HG03135 (cell line): ENCODE data around the gene SLC17A8.
"Not testable (repeated sequence)": the region's sequence is repeated elsewhere in the genome, so short reads cannot be mapped to it uniquely, and the experiment has no call there.

Source experiments
- ATAC-seq: cut with Tn5 transposase; IDR thresholded peaks from one replicate; pipeline ENCODE4 v1.9.1; 2021; ENCODE audit warnings: mild to moderate bottlenecking, moderate library complexity; ENCODE audit not compliant: unreplicated experiment

The SLC17A8 gene

DNA sequence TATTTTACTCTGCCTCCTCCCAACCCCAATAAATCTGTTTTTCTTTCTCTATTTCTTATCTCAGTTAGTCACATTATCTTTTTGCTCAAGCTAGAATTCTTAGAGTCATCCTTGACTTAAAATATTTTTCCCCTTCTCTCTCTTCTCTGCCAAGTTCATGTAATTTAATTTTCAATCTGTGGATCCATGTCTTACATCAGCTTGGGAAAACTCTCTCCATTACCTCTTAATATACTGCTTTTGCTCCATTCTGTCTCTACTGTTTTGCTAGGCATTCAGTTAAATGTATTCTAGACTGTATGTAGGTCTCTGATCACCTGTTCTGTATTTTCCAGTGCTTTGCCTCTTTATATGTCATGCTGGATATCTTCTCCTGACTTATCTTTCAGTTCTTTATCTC lies 65.8 kb downstream of the SLC17A8 start:
- ATAC-seq: no peak

DNA sequence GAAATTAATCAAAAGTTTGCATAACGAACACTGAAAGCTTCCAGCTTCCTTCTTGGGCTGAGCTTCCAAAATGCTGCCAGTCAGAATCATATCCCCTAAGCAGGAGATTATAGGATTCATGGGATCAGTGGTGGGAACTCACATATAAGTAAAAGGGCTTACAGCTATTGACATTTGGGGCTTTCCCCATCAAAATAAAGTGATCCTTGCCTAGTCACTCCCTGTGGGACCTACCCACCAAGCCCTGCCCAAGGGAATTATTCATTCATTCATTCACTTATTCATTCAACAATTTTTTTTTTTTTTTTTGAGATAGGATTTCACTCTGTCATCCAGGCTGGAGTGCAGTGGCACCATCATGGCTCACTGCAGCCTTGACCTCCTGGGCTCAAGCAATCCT lies 69.3 kb downstream of the SLC17A8 start:
- ATAC-seq: no peak

DNA sequence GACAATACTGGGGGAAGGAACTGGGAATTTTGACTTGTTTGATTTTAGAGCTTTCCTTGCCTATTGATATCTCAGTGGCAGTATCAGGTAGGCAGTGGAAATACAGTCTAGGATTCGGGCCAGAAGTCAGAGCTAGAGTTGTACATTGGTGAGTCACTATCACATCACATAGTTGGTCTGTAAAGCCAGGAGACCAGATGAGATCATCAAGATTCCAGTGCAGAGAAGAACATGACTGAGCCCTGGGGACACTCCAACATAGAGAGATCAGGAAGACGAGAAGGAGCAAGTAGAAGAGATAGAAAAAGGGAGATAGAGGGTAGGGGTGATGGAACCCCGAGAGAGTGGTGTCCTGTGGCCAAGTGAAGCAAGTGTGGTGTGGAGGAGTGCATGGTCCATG lies 70.2 kb downstream of the SLC17A8 start:
- ATAC-seq: no peak

DNA sequence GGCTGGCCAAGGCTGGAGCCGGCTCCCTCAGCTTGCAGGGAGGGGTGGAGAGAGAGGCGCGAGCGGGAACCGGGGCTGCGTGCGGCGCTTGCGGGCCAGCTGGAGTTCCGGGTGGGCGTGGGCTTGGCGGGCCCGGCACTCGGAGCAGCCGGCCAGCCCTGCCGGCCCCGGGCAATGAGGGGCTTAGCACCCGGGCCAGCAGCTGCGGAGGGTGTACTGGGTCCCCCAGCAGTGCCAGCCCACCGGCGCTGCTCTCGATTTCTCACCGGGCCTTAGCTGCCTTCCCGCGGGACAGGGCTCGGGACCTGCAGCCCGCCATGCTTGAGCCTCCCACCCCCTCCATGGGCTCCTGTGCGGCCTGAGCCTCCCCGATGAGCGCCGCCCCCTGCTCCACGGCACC lies 73.4 kb downstream of the SLC17A8 start:
- not testable (repeated sequence) for ATAC-seq

DNA sequence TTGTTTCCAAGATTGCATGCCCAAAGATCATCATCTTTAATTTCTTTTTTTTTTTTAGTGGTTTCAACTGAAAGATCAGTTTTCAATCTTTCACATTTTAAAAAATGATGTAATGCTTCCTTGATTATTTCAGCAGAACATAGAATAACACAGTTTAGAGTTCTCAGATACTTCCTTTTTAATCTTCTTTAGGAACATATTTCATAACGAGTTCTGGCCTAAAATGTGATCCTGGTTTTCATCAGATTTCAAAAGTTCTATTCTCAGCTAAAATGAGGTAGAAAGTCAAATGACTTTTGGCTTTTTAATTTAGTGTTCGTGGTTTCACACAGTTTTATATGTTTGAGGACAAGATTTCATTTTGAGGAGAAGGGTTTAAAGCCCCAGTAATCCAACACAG lies 76.8 kb downstream of the SLC17A8 start:
- no peak for ATAC-seq

DNA sequence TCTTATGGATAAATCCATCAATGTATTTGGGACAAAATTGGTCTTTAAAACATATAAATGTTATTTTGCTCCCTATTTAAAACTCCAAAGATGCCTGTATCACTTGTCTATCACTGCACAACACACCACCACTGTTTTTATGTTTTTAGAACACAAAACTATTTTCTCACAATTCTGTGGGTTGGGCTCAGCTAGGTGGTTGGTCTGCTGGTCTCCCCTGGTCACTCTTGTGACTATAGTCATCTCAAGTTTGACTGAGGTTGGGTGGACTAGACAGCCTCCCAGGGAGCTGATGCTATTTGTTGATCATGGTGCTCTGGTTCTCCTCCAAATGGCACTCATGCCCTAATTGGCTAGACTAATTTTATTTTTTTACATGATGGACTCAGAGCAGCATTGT lies 77.3 kb downstream of the SLC17A8 start:
- ATAC-seq: no peak

DNA sequence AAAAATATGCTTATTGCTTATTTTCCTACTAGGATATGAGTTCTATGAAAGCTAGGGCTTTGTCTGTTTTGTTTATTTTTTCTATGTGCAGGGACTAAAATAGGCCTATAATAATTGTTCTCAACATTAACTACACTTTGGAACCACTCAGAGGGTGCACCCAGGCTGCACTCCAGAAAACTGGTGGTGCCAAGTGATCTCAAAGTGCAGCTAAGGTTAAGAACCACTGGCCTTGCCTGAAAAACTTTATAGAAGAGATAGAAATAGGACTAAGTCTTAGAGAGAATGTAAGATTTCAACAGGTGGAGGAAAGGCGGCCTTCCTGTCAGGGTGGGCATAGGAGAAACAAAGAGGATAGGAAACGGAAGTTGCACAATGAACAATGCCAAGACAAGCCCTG lies 79.1 kb downstream of the SLC17A8 start:
- no peak for ATAC-seq

DNA sequence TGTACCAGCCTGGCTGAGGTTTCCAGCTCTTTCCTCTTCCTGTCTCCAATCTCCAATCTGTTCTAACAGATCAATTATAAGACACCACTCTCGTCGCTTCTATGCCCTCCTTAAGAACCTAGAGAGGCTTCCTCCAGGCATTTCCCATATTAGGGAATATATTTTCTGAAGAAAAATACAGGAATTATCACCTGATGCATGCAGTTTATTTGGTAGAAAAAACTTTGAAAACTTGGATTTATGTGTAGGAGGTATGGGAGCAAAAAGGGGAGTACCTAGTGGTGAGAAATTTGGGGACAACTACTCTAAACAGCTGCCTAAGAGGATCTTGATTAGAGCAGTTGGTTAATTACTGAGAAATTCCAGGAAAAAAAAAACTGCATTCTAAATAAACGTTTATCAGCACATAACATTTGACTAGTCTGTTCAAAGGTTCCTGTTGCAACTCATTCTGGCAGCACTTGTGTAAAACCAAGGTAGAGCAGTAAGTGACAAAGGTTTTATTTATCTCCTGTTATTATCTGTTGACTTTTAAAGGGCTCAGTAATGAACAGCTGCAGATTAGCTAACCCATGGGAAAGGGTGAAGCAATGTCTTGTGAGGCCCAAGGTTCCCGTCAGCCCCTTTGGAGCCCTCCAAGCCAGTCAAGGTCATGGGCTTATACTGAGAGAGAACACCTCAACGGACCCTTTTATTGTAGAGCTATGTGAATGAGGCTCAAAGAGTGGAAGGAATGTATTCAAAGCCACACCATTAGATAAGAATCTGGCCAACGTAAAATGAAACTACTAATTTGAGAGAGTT lies 80.4 kb downstream of the SLC17A8 start:
- no peak for ATAC-seq

DNA sequence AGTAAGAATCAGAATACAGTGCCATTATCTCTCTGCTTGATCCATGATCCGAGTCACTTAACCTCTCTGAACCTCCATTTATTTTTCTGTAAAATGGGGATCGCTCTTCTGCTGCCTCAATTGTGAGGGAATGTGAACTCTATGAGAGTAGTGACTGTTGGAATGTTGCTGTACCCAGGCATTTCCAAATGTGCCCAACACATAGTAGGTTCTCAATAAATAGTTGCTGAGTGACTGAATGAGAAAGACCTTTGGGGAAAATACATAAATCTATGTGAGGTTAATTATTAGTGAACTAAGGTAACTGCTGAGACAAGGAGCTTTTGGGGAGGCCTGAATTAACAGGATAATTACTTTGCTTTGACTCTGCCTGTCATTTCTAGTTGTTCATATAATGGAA lies 82.9 kb downstream of the SLC17A8 start:
- ATAC-seq: no peak

DNA sequence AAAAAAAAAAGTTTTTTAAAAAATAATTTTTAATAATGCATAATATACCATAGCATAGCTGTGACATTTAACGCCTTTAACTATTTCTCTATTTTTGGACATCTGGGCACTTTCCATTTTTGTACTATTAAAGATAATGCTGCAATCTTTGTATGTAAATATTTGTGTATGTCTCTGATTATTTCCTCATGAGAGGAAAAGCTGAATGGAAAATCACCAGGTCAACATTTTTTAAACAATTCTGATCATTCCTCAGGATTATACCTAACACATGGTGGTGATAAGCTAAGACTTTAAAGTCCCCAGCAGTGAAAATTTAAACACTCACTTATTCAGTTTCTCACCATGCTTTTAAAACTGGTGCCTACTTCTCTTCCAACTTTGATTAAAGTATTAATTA lies 85.5 kb downstream of the SLC17A8 start:
- no peak for ATAC-seq

DNA sequence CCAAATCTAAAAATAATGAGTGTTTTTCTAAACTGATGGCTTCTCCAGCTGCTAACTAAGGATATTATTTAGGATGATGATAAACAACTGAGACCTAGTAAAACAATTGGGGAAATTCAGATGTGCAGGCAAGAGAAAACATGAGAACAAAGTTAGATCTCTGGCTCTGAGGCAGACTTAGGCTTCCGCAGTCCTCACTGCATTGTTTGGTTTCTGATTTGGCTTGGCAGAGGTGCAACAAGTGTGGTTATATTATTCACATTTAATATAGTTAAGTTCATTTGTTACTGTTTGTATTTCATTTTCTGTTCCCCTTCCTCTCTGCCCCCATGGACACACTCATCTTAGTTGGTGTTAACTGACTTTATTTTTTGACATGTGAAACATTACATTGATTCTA lies 86.6 kb downstream of the SLC17A8 start:
- ATAC-seq: no peak

DNA sequence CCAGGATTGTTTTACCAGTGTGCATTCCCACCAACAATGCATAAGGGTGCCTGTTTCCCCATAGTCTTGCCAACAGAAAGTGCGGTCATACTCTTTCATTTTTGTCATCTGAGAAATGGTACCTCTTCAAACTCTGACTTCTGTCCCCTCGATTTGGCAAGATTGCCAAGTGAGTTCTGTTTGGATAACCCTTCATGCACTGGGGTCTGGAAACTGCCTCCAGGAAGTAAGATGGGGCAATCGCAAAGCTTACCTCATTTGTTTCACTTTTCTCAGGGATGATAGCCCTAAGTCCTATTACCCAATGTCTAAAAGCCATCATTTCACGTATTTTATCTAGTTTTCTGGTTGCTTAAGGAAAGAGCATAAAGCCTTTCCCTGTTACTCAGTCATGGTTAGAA lies 88.2 kb downstream of the SLC17A8 start:
- no peak for ATAC-seq

DNA sequence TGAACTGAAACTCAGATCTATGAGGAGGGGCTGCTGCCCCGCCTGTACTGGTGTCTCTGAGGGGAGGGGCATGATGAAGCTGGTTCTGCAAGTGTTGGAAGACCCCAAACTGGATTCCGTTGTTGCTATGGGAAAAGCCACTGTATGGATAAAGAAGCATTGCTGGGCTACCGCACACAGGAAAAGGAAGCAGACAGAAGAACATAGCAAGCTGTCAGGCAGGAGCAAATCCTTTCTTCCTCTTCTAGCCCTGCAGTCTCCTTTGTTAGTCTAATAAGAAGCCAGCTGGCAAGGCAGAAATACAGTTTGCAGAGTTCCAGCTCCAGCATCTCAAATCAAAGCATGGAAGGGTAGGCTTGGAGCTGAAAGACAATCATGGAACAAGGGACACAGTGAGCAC lies 90.5 kb downstream of the SLC17A8 start:
- ATAC-seq: no peak

DNA sequence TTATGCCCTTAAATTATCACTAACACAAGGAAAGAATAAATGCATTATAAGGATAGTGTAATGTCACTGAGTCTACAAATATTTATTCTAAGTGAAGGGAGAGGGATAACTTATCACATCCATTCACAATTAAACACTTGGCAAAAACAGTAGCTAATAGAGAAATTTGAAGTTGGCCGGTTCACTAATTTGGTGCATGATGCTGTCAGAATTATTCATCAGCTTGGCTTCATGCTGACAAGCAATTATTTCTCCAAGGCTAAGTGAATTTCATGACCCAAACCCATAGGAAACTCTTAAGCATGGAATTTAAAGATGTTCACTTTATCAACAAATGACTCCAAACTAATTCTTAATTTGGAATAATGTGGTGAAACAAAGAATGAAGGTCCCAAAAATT lies 91.8 kb downstream of the SLC17A8 start:
- ATAC-seq: no peak

DNA sequence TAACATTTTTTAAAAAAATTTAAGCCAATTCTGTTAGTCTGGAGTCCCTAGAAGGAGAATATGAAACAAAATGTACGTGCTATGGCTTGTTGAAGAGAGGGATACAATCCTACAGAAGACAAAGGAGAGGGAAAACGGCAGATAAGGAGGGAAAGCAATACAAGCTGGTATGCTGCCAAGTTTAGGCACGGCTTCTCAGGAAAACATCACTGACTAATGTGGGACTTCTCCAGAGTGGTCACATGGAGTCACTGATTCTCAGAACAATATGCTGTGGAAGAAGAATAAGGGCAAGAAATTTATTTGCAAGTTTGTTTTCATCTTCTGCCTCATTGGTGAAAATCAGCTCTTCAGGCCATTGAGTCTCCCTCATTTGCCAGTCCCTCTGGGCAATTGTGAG lies 93.9 kb downstream of the SLC17A8 start:
- ATAC-seq: no peak

DNA sequence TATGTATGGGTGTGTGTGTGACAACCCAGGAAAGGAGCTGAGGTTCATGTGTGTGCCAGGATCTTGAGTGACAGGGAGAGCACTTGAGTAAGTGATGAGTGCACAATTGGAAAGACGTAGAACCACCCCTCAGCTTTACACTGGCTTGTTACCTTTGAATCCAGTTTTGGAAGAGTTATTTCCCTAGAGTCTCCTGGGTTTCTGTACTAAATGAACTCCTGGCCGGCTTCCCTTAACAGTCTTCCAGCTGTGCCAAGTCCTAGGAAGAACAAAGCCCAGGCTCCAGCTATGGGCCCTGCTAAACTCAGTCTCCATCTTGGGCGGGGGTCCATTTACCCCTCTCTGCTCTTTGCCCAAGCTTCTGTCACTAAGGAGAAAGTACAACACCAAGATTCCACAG lies 97.1 kb downstream of the SLC17A8 start:
- ATAC-seq: no peak

DNA sequence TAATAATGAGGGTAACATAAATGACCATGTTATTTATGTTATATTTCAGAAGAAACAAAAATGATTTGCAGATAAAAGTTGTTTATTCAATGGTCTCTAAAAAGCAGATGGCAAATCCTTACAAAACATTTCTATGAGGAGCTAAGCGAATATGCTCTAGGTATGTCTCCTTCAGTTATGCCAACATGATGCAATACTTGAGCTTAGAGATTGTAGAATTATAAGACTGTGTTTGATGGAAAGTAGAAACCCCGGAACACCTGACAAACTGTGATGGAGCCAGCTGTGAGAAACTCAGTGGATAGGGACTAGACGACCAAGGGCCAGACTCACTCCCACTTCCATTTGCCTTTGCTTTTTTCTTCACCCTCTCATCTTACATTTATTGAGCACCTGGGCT lies 99.0 kb downstream of the SLC17A8 start:
- no peak for ATAC-seq

DNA sequence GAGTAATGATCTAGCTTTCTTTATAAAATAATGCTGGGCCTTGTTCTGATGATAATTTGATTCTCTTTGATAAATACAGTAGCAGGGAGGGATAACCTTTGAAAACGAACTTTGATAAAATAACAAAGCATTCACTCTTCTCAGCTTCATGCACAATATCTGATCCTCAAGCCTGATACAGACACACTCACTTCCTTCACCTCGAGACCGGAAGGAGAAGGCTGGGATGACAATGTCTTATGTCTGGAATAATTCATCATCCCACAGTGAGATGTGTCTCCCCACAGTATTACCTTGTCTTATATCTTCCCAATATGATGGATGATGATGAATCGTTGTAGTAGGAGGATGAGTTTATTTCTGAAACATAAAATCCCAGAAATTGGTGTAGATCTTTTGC lies 101.3 kb downstream of the SLC17A8 start:
- ATAC-seq: no peak

DNA sequence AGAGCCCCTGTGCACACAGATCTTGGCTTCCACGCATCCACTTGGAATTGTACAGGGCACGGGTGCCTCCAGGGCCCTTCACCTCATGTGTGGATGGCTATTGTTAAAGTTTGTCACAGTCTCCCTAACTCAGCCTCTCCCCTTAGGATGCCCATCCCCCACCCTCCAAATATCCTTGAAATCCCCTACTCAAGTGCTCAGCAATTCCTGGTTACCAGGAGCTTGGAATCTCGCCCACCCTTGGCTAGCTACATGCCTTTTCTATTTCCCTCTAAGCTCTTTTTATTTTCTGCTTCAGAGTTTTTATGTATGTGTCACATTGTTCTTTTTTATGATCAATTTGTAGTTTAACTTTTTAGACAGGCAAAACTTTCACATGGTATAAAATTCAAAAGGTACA lies 103.8 kb downstream of the SLC17A8 start:
- ATAC-seq: no peak

DNA sequence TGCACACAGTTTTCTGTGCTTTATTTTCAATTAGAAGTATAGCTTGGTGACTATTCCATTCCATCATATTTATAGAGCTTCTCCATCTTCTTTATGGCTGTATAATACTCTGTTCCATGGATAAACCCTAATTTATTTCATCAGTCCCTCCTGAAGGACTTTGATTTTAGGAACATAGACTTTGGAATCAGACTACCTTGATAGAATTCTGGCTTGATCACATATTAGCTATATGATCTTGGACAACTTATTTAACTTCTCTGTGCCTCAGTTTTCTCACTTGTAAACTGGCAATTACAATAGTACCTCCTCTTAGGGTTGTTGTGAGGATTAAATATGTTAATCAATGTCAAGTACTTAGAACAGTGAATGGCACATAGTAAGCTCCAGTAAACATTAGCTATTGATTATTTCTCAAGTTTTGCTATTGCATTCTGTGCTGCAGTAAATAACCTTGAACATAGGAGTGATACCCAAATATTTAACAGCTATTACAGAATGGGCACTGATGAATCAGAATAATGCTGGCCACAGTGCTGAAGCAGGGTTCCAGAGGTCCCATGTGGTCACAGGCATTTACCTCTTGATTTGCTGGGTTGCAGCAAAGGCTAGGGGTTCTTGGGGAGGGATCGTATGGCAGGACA lies 104.6 kb downstream of the SLC17A8 start:
- no peak for ATAC-seq

DNA sequence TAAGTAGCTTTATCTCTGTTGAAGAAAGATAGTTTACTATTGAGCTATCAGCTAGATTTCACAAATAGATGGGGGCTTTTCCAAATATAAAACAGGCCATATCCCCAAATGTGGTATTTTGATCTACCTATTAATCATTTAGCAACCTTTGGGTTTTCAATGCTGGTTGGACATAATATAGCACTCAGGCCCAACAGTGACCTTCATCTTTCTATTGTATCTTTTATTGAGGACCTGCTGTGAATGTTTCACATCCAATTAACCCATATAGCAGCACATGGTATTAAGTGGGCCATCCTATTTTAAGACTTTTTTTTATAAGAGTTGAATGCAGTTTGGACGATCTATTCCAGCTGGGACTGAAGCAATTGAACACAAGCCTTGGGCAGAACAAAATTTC lies 106.8 kb downstream of the SLC17A8 start:
- no peak for ATAC-seq

DNA sequence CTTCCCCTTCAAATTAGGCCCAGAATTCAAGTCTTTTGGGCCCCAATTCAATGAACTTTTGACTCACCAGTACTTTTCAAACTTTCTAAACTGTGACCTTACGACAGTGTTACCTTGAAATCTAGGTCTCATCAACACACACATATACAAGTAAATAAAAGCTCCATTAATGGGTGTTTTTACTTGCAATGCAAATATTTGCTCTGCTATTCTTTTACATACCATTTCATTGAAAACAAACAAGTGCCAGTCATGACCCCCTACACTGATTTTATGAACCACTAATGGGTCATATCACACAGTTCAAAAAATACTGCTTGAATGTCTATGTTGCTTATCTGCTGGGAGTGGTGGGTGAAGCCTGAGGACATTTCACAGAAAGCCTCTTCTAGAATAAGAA lies 107.7 kb downstream of the SLC17A8 start:
- ATAC-seq: no peak

DNA sequence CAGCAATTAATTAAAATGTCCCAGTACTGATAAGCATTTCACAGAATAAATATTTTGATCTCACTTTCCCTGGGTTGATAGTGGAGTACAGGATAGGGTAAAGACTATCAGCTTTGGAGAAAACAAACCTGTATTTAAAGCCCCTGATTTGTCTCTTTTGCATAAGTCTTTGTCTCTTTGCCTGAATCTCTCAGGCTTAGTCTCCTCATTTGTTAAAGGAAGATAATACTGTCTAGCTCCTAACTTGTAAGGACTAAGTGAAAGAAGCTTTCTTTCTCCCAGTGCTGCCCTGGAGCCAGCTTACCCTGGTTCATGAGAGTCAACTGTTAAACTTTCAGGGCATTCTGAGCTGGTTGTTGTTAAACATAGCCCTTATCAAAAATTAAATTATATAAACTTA lies 111.3 kb downstream of the SLC17A8 start:
- ATAC-seq: no peak
